Measurements from ENCODE around the gene UGT1A4. TPM values are rescaled to one million over a fixed set of nuclear protein-coding genes. Genes with fewer than 3 reads are reported as not detected.

Gene UGT1A4
- total RNA-seq, result 0.98 TPM

GRCh38 chr2:233718552-233718951, at the start of gene UGT1A4:
Gene UGT1A4 (plus strand): TSS chr2:233718736. CDS start chr2:233718821, 85 bp downstream.
- Histone ChIP-seq H3K27ac (no peak within 1 kb of the TSS), H3K4me1 (no peaks in the 10 kb centered on the region), H3K4me3 (no peak within 1 kb of the TSS), H3K27me3 (no peaks in the 10 kb centered on the region), H3K9me3 (no peaks in the 10 kb centered on the region), H3K36me3 (no peaks in the 10 kb centered on the region)
- intact Hi-C loops (cut with DNase I), result no loop called here
- DNase-seq (ENCODE audit: extremely low spot score in 2 of 2), result no peak
- TF ChIP-seq, protein P1, sequence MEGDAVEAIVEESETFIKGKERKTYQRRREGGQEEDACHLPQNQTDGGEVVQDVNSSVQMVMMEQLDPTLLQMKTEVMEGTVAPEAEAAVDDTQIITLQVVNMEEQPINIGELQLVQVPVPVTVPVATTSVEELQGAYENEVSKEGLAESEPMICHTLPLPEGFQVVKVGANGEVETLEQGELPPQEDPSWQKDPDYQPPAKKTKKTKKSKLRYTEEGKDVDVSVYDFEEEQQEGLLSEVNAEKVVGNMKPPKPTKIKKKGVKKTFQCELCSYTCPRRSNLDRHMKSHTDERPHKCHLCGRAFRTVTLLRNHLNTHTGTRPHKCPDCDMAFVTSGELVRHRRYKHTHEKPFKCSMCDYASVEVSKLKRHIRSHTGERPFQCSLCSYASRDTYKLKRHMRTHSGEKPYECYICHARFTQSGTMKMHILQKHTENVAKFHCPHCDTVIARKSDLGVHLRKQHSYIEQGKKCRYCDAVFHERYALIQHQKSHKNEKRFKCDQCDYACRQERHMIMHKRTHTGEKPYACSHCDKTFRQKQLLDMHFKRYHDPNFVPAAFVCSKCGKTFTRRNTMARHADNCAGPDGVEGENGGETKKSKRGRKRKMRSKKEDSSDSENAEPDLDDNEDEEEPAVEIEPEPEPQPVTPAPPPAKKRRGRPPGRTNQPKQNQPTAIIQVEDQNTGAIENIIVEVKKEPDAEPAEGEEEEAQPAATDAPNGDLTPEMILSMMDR (IDR thresholded peaks at IDR 0.05), result no peak
- TF ChIP-seq POLR2AphosphoS5 (IDR thresholded peaks at IDR 0.05; ENCODE audit: insufficient read depth in 1 of 2, low read depth in 1 of 2), result no peak
- TF ChIP-seq POLR2A (IDR thresholded peaks at IDR 0.05), result no peak

GRCh38 chr2:233671290-233672161, 47.0 kb upstream of the UGT1A4 start, which contains the start of gene UGT1A9:
Gene UGT1A9 (plus strand): TSS chr2:233671898. CDS start chr2:233671935, 37 bp downstream.
- TF ChIP-seq, protein P1 (IDR thresholded peaks at IDR 0.05), result no peak
- no peak for DNase-seq (ENCODE audit: extremely low spot score in 2 of 2)
- no peaks in the 10 kb centered on the region for H3K9me3 ChIP-seq
- H3K36me3 ChIP-seq, result no peaks in the 10 kb centered on the region
- intact Hi-C loops (cut with DNase I), result no loop called here
- no peaks in the 10 kb centered on the region for H3K4me1 ChIP-seq
- H3K27ac ChIP-seq, result no peak within 1 kb of the TSS
- H3K27me3 ChIP-seq, result no peaks in the 10 kb centered on the region
- no peak within 1 kb of the TSS for H3K4me3 ChIP-seq

- no peak overlapping the region for H3K27ac ChIP-seq
- no peak for TF ChIP-seq POLR2A (IDR thresholded peaks at IDR 0.05)
- TF ChIP-seq, protein P1 (IDR thresholded peaks at IDR 0.05), result no peak
- TF ChIP-seq POLR2AphosphoS5 (IDR thresholded peaks at IDR 0.05; ENCODE audit: insufficient read depth in 1 of 2, low read depth in 1 of 2), result no peak
- no peaks in the 10 kb centered on the region for H3K36me3 ChIP-seq
- no peaks in the 10 kb centered on the region for H3K27me3 ChIP-seq
- intact Hi-C loops (cut with DNase I), result no loop called here
- no peaks in the 10 kb centered on the region for H3K9me3 ChIP-seq
- H3K4me1 ChIP-seq, result no peaks in the 10 kb centered on the region
- no peak overlapping the region for H3K4me3 ChIP-seq
- no peak for DNase-seq (ENCODE audit: extremely low spot score in 2 of 2)
These were observed 45.6 kb upstream of the UGT1A4 start for GRCh38 chr2:233672886-233673285.

GRCh38 chr2:233673896-233674295, 44.6 kb upstream of the UGT1A4 start:
- no peaks in the 10 kb centered on the region for H3K36me3 ChIP-seq
- TF ChIP-seq, protein P1 (IDR thresholded peaks at IDR 0.05), result no peak
- TF ChIP-seq POLR2AphosphoS5 (IDR thresholded peaks at IDR 0.05; ENCODE audit: insufficient read depth in 1 of 2, low read depth in 1 of 2), result no peak
- TF ChIP-seq POLR2A (IDR thresholded peaks at IDR 0.05), result no peak
- H3K27ac ChIP-seq, result no peak overlapping the region
- no peaks in the 10 kb centered on the region for H3K27me3 ChIP-seq
- intact Hi-C loops (cut with DNase I), result no loop called here
- H3K9me3 ChIP-seq, result no peaks in the 10 kb centered on the region
- no peak for DNase-seq (ENCODE audit: extremely low spot score in 2 of 2)
- no peaks in the 10 kb centered on the region for H3K4me1 ChIP-seq
- H3K4me3 ChIP-seq, result no peak overlapping the region

DNA sequence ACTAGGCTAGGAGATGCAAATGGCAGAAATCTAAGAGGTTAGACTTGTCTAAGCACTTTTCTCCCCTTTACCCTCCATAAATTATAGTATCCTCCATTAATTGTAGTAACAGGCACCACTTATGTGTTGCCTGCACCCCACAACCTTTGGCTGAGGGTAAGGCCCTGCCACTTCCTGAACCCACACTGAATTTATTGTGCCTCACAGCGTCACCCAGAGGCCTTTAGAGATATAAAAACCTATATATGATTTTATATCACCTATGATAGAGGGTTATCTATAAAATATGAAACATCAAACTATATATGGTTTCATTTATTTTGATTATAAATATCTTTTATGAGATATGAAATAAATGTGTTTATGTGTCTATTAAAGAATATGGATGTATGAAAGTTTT, 44.2 kb upstream of the UGT1A4 start:
- no peak for DNase-seq (ENCODE audit: extremely low spot score in 2 of 2)
- no peaks in the 10 kb centered on the region for H3K27me3 ChIP-seq
- no peaks in the 10 kb centered on the region for H3K9me3 ChIP-seq
- H3K27ac ChIP-seq, result no peak overlapping the region
- intact Hi-C loops (cut with DNase I), result no loop called here
- H3K4me1 ChIP-seq, result no peaks in the 10 kb centered on the region
- H3K36me3 ChIP-seq, result no peaks in the 10 kb centered on the region
- TF ChIP-seq POLR2AphosphoS5 (IDR thresholded peaks at IDR 0.05; ENCODE audit: insufficient read depth in 1 of 2, low read depth in 1 of 2) (no peak), POLR2A (IDR thresholded peaks at IDR 0.05) (no peak)
- TF ChIP-seq, protein P1 (IDR thresholded peaks at IDR 0.05), result no peak
- H3K4me3 ChIP-seq, result no peak overlapping the region

Data from vagina (tissue), 2 donors.